H1 (cell line): Measurements from ENCODE around the gene TACC2. TPM values are rescaled to one million over a fixed set of nuclear protein-coding genes. Genes with fewer than 3 reads are reported as not detected.
A peak's percentile ranks its signal among the peaks of the same experiment; 100 is the strongest.

Source experiments
- CTCF ChIA-PET: fragments of 300-600 bp; sonication (Branson Sonifier 250); formaldehyde crosslinking; loops from one replicate; lab custom pipeline; 2021; ENCODE audit not compliant: partially characterized antibody; lab: Charles Lee
- POLR2A ChIA-PET: fragments of 300-600 bp; sonication (Branson Sonifier 250); formaldehyde crosslinking; loops from one replicate; lab custom pipeline; 2021; ENCODE audit warnings: inconsistent platforms; ENCODE audit not compliant: partially characterized antibody; lab: Charles Lee
- DNase-seq, 2 experiments: peaks; one replicate each; pipeline versions ENCODE4 v3.0.0 to v3.0.0-alpha.2; 2010 to 2022; ENCODE audit warnings: low spot score in 2 of 2, low read depth in 1 of 2, mixed read lengths in 1 of 2
- FAIRE-seq: peaks from 2 replicates; lab custom pipeline; 2011; peaks lifted over from hg19 to GRCh38; lab: Jason Lieb, UNC
- H2AFZ ChIP-seq: 2 replicates; pipeline ENCODE4 v1.8.1; 2012; ENCODE audit warnings: low read length, inconsistent platforms
- H2AK5ac ChIP-seq: 2 replicates; pipeline ENCODE4 v1.6.1; 2013; ENCODE audit warnings: low read depth, low read length
- H2BK120ac ChIP-seq: replicated peaks from 2 replicates; pipeline ENCODE3; 2013; ENCODE audit warnings: low read depth, low read length, inconsistent platforms
- H2BK12ac ChIP-seq: 2 replicates; pipeline ENCODE4 v1.6.1; 2013; ENCODE audit warnings: low read depth, low read length
- H2BK15ac ChIP-seq: 2 replicates; pipeline ENCODE4 v1.6.1; 2013; ENCODE audit warnings: low read length
- H2BK20ac ChIP-seq: 2 replicates; pipeline ENCODE4 v1.6.1; 2013; ENCODE audit warnings: low read length
- H2BK5ac ChIP-seq: 2 replicates; pipeline ENCODE4 v1.6.1; 2013; ENCODE audit warnings: low read depth, low read length
- H3K14ac ChIP-seq: 2 replicates; pipeline ENCODE4 v1.6.1; 2013; ENCODE audit warnings: inconsistent platforms; ENCODE audit not compliant: insufficient read length
- H3K18ac ChIP-seq: 2 replicates; pipeline ENCODE4 v1.6.1; 2013; ENCODE audit warnings: low read length; ENCODE audit errors: extremely low read depth
- H3K23ac ChIP-seq: 2 replicates; pipeline ENCODE4 v1.6.1; 2013; ENCODE audit warnings: inconsistent platforms; ENCODE audit not compliant: insufficient read length
- H3K23me2 ChIP-seq: 2 replicates; pipeline ENCODE4 v1.6.1; 2013; ENCODE audit warnings: low read depth, low read length
- H3K27ac ChIP-seq: 2 replicates; pipeline ENCODE4 v1.6.1; 2011; ENCODE audit warnings: low read depth, low read length, inconsistent platforms
- H3K27me3 ChIP-seq, 4 experiments: replicated peaks in 1 of 4; 1 replicate in 1 of 4; 2 replicates in 3 of 4; pipeline versions ENCODE4 v1.6.1 to v1.8.1; 2011 to 2013; ENCODE audit warnings: low read length in 3 of 4, mild to moderate bottlenecking in 3 of 4, inconsistent platforms in 2 of 4, mixed read lengths in 2 of 4, moderate library complexity in 1 of 4; ENCODE audit not compliant: control insufficient read depth in 3 of 4, insufficient read depth in 3 of 4; ENCODE audit errors: extremely low read depth in 1 of 4
- H3K36me3 ChIP-seq, 4 experiments: 2 replicates each; pipeline versions ENCODE4 v1.6.1 to v1.8.1; 2011 to 2013; ENCODE audit warnings: mild to moderate bottlenecking in 4 of 4, low read length in 3 of 4, moderate library complexity in 2 of 4, control low read depth in 1 of 4, inconsistent platforms in 1 of 4; ENCODE audit not compliant: insufficient read depth in 4 of 4, control insufficient read depth in 2 of 4
- H3K4ac ChIP-seq: replicated peaks from 2 replicates; pipeline ENCODE3; 2013; ENCODE audit warnings: low read length, low read depth, mixed read lengths, inconsistent platforms; ENCODE audit not compliant: insufficient read length
- H3K4me1 ChIP-seq, 4 experiments: replicated peaks in 1 of 4; 1 replicate in 1 of 4; 2 replicates in 3 of 4; pipeline versions ENCODE4 v1.6.1 to v1.8.1; 2011 to 2013; ENCODE audit warnings: low read length in 3 of 4, inconsistent platforms in 2 of 4, mixed read lengths in 1 of 4; ENCODE audit not compliant: insufficient read depth in 4 of 4, control insufficient read depth in 3 of 4
- H3K4me2 ChIP-seq, 2 experiments: 2 replicates each; pipeline versions ENCODE4 v1.6.1 to v1.8.1; 2011 to 2013; ENCODE audit warnings: low read depth in 2 of 2, low read length in 2 of 2, control low read depth in 1 of 2, inconsistent platforms in 1 of 2, mild to moderate bottlenecking in 1 of 2; ENCODE audit not compliant: insufficient read depth in 1 of 2
- H3K4me3 ChIP-seq, 4 experiments: fragments of 200-600, 300-600 bp in 1 of 4; sonication (generic), shearing (Covaris generic), sonication (Bioruptor Twin) in 1 of 4; 2 replicates each; pipeline versions ENCODE4 v1.5.1 to v1.8.1; 2011 to 2016; ENCODE audit warnings: low read length in 4 of 4, low read depth in 3 of 4, control low read depth in 2 of 4, inconsistent platforms in 2 of 4, mild to moderate bottlenecking in 2 of 4, mixed read lengths in 1 of 4, moderate library complexity in 1 of 4; ENCODE audit not compliant: insufficient read depth in 2 of 4; ENCODE audit errors: extremely low read depth in 1 of 4
- H3K56ac ChIP-seq: replicated peaks from 2 replicates; pipeline ENCODE3; 2013; ENCODE audit warnings: low read depth, mild to moderate bottlenecking, mixed read lengths, low read length, inconsistent platforms; ENCODE audit not compliant: insufficient read length
- H3K79me1 ChIP-seq: 2 replicates; pipeline ENCODE4 v1.6.1; 2013; ENCODE audit warnings: low read depth, low read length, control low read depth
- H3K79me2 ChIP-seq, 2 experiments: 2 replicates each; pipeline versions ENCODE4 v1.6.1 to v1.8.1; 2012 to 2013; ENCODE audit warnings: low read length in 2 of 2, mild to moderate bottlenecking in 2 of 2, inconsistent platforms in 1 of 2; ENCODE audit not compliant: insufficient read depth in 2 of 2, control insufficient read depth in 1 of 2
- H3K9ac ChIP-seq, 4 experiments: replicated peaks in 1 of 4; 1 replicate in 1 of 4; 2 replicates in 3 of 4; pipeline versions ENCODE4 v1.6.1 to v1.8.1; 2011 to 2013; ENCODE audit warnings: low read depth in 3 of 4, low read length in 3 of 4, control low read depth in 2 of 4, mild to moderate bottlenecking in 2 of 4, moderate library complexity in 2 of 4, inconsistent platforms in 1 of 4; ENCODE audit errors: extremely low read depth in 1 of 4
- H3K9me3 ChIP-seq, 2 experiments: 2 replicates each; pipeline versions ENCODE4 v1.6.1 to v1.8.1; 2012 to 2013; ENCODE audit warnings: mild to moderate bottlenecking in 2 of 2, moderate library complexity in 2 of 2, control low read depth in 1 of 2, inconsistent platforms in 1 of 2, low read depth in 1 of 2, low read length in 1 of 2, mixed read lengths in 1 of 2; ENCODE audit not compliant: insufficient read depth in 2 of 2
- H4K20me1 ChIP-seq, 2 experiments: replicated peaks in 1 of 2; 2 replicates each; pipeline versions ENCODE3 to v1.8.1; 2011 to 2013; ENCODE audit warnings: inconsistent platforms in 2 of 2, low read length in 2 of 2, mild to moderate bottlenecking in 1 of 2; ENCODE audit not compliant: insufficient read depth in 2 of 2, control insufficient read depth in 1 of 2
- H4K5ac ChIP-seq: 2 replicates; pipeline ENCODE4 v1.6.1; 2013; ENCODE audit warnings: low read length, low read depth, mixed read lengths, inconsistent platforms; ENCODE audit not compliant: insufficient read length
- H4K8ac ChIP-seq: 2 replicates; pipeline ENCODE4 v1.8.0; 2013; ENCODE audit warnings: mild to moderate bottlenecking, moderate library complexity, low read length, inconsistent platforms; ENCODE audit not compliant: insufficient read depth; ENCODE audit errors: extremely low read depth
- H4K91ac ChIP-seq: replicated peaks from 2 replicates; pipeline ENCODE3; 2013; ENCODE audit warnings: low read length, mixed read lengths, inconsistent platforms; ENCODE audit not compliant: insufficient read length
- BCL11A ChIP-seq, 2 experiments: IDR thresholded peaks; one replicate each; pipeline ENCODE4 v1.6.1; 2011; ENCODE audit warnings: low read depth in 2 of 2, low read length in 2 of 2, mild to moderate bottlenecking in 2 of 2
- CREB1 ChIP-seq: IDR thresholded peaks from 2 replicates; pipeline ENCODE4 v1.6.1; 2012; ENCODE audit warnings: inconsistent platforms
- E2F6 ChIP-seq: IDR thresholded peaks from 2 replicates; pipeline ENCODE4 v1.6.1; 2012; ENCODE audit warnings: inconsistent platforms
- HDAC6 ChIP-seq: IDR thresholded peaks from one replicate; pipeline ENCODE4 v1.7.1; 2012; ENCODE audit warnings: low read depth, mild to moderate bottlenecking, inconsistent platforms, low read length, moderate library complexity
- POLR2AphosphoS5 ChIP-seq: IDR thresholded peaks from 2 replicates; pipeline ENCODE4 v1.6.1; 2011; ENCODE audit warnings: low read depth, low read length
- SAP30 ChIP-seq: fragments of 300-600 bp; sonication (generic); IDR thresholded peaks from 2 replicates; pipeline ENCODE4 v1.7.1; 2012; ENCODE audit warnings: low read length, moderate library complexity, mild to moderate bottlenecking, inconsistent platforms; ENCODE audit not compliant: insufficient read depth, insufficient replicate concordance
- SIRT6 ChIP-seq: IDR thresholded peaks from one replicate; pipeline ENCODE4 v1.7.1; 2012; ENCODE audit warnings: low read length, inconsistent platforms
- SRF ChIP-seq: IDR thresholded peaks from 2 replicates; pipeline ENCODE4 v1.6.1; 2011; ENCODE audit warnings: mild to moderate bottlenecking, low read depth, low read length, moderate library complexity
- TAF7 ChIP-seq: optimal IDR thresholded peaks from 2 replicates; pipeline ENCODE3; 2011; ENCODE audit warnings: low read depth, mild to moderate bottlenecking, inconsistent platforms, low read length, moderate library complexity, borderline replicate concordance
- TBP ChIP-seq: IDR thresholded peaks from 2 replicates; pipeline ENCODE4 v1.6.1; 2011; ENCODE audit warnings: low read depth, low read length, improper control_type of control experiment
- TCF12 ChIP-seq: IDR thresholded peaks from 2 replicates; pipeline ENCODE4 v1.6.1; 2011; ENCODE audit warnings: low read depth, mild to moderate bottlenecking, low read length
- USF2 ChIP-seq: IDR thresholded peaks from 2 replicates; pipeline ENCODE4 v1.6.1; 2011; ENCODE audit warnings: low read length, improper control_type of control experiment
- WGBS, 2 experiments: shearing (Covaris generic) in 1 of 2; methylation state at CpG; one replicate each; pipeline versions ENCODE4 v1.1.6 to v1.1.7; 2013 to 2015; ENCODE audit warnings: low lambda C conversion rate in 2 of 2, mixed read lengths in 2 of 2, inconsistent platforms in 1 of 2, low coverage in 1 of 2, missing lambda C conversion rate in 1 of 2; ENCODE audit not compliant: insufficient replicate concordance in 2 of 2, insufficient coverage in 1 of 2, insufficient read length in 1 of 2; ENCODE audit errors: extremely low coverage in 1 of 2, missing lambda C conversion rate in 1 of 2; 5-methylcytosine and 5-hydroxymethylcytosine counted together
- polyA plus RNA-seq, 7 experiments: library from polyadenylated mRNA; depleted of rRNA in 3 of 7; stranded (reverse) in 5 of 7; unstranded in 2 of 7; fragments of >200 nt in 5 of 7; fragments of 200-250 nt in 2 of 7; gene quantifications; 1 replicate in 5 of 7; 2 replicates in 1 of 7; 4 replicates in 1 of 7; pipeline versions ENCODE4 v1.2.1 to v1.2.3, GENCODE V29; 2011 to 2013; ENCODE audit warnings: missing spikeins in 2 of 7, mixed read lengths in 2 of 7
- total RNA-seq: library from RNA; stranded (reverse); fragmentation: NEBNext Ultra II Directional; extraction: Animal tissue kit (Norgen Biotek cat#: 25700); gene quantifications from 2 replicates; pipeline ENCODE4 v1.2.1, GENCODE V29; 2021

The TACC2 gene
- total and polyA plus RNA-seq, 2 of the 8 experiments (the other 6 are each of a cell fraction or from before 2014, with no cell fraction given), result 21.2 to 46.6 TPM

- H3K79me1 ChIP-seq, result no peaks in the 10 kb centered on the region
- no peaks in the 10 kb centered on the region for H3K9me3 ChIP-seq
- H3K4me3 ChIP-seq, result no peak overlapping the region
- H3K23me2 ChIP-seq, result no peaks in the 10 kb centered on the region
- no peak overlapping the region for H3K18ac ChIP-seq
- peaks cover 0 to 1% (median 0%) of the 10 kb centered on the region in 4 experiments; a peak in 1 of 7 replicates for H3K4me1 ChIP-seq
- POLR2A ChIA-PET, result interaction anchor here (1.1 kb wide), 1 partner anchor 10 kb away, joined by 4 read pairs; no protein-coding TSS in a partner anchor
- no peak overlapping the region for H3K14ac ChIP-seq
- no peak overlapping the region for H2BK15ac ChIP-seq
- H3K36me3 ChIP-seq, result no peaks in the 10 kb centered on the region
- H3K4me2 ChIP-seq, result no peak overlapping the region
- H4K5ac ChIP-seq, result no peak overlapping the region
- no peak overlapping the region for H2AK5ac ChIP-seq
- no peak overlapping the region for H3K9ac ChIP-seq
- no peak for DNase-seq
- H2BK12ac ChIP-seq, result no peak overlapping the region
- FAIRE-seq, result no peak
- H2BK20ac ChIP-seq, result no peak overlapping the region
- no peaks in the 10 kb centered on the region for H3K79me2 ChIP-seq
- no peak overlapping the region for H3K4ac ChIP-seq
- H3K23ac ChIP-seq, result no peak overlapping the region
- CTCF ChIA-PET, result interaction anchor here (0.7 to 10.8 kb wide), 11 partner anchors 8 to 288 kb away, joined by 3 to 74 read pairs (median 4); partner anchors contain the start of gene BTBD16
- no peak overlapping the region for H2BK5ac ChIP-seq
- no peaks in the 10 kb centered on the region for H4K20me1 ChIP-seq
- H4K8ac ChIP-seq, result peak overlapping the region; percentile 58; the same call in 1 of the 2 replicates
- H3K27ac ChIP-seq, result no peak overlapping the region
- H3K27me3 ChIP-seq, result no peaks in the 10 kb centered on the region; a peak in 1 of 7 replicates
- no peak overlapping the region for H2AFZ ChIP-seq
- no peak overlapping the region for H4K91ac ChIP-seq
- 80% methylated on average over 9 of the region's 10 CpGs; no CpG with 5 or more reads in 1 of the 2 experiments for WGBS, 2 experiments
- no peak overlapping the region for H2BK120ac ChIP-seq
- H3K56ac ChIP-seq, result no peak overlapping the region
- TF ChIP-seq TAF7, result no peak
- TF ChIP-seq BCL11A (IDR thresholded peaks at IDR 0.05; ENCODE audit: low read depth in 2 of 2, low read length in 2 of 2), result no peak
- TF ChIP-seq E2F6, result no peak
- TF ChIP-seq HDAC6, result no peak
- no peak for TF ChIP-seq TCF12
- TF ChIP-seq POLR2AphosphoS5, result no peak
- no peak for TF ChIP-seq SRF
- TF ChIP-seq USF2, result no peak
- TF ChIP-seq SAP30, result no peak
- no peak for TF ChIP-seq SIRT6
- no peak for TF ChIP-seq TBP
- no peak for TF ChIP-seq CREB1
These were observed 288.7 kb downstream of the TACC2 start for GRCh38 chr10:122277526-122278136.
